ENCODE measurements around the gene L2HGDH. TPM values are rescaled to one million over a fixed set of nuclear protein-coding genes. Genes with fewer than 3 reads are reported as not detected.

The L2HGDH gene
- total and polyA plus RNA-seq, 10 of the 15 experiments (the other 5 are each of a cell fraction or from before 2014, with no cell fraction given), result 2.6 to 18.3 (median 13.5) TPM

GRCh38 chr14:50233951-50234250 lies 78.1 kb downstream of the L2HGDH start:
- no peak for ATAC-seq
- WGBS (ENCODE audit: insufficient coverage, insufficient replicate concordance, low lambda C conversion rate, missing lambda C conversion rate), result 25% methylated on average over 4 of the region's 4 CpGs

More at GRCh38 chr14:50233951-50234250, 78.1 kb downstream of the L2HGDH start:
- Histone ChIP-seq H3K4me2 (ENCODE audit: control insufficient read depth, insufficient read depth) (no peak overlapping the region), H3K79me2 (ENCODE audit: control insufficient read depth, insufficient read depth, low read length) (peaks cover 18% of the 10 kb centered on the region), H3K9me3 (replicated peaks; ENCODE audit: control insufficient read depth, insufficient read depth, low read length) (peaks cover 4% of the 10 kb centered on the region; the same call in 1 of the 3 replicates), H3K36me3 (ENCODE audit: control insufficient read depth in 2 of 2, insufficient read depth in 2 of 2, low read length in 1 of 2) (no peaks in the 10 kb centered on the region), H3K4me3 (no peak overlapping the region), H3K4me1 (ENCODE audit: control insufficient read depth, insufficient read depth, low read length) (peaks cover 8% of the 10 kb centered on the region), H3K27me3 (replicated peaks in 1 of 2; ENCODE audit: control insufficient read depth in 2 of 2, insufficient read depth in 2 of 2, low read length in 1 of 2) (no peaks in the 10 kb centered on the region), H4K20me1 (ENCODE audit: control insufficient read depth, insufficient read depth) (no peaks in the 10 kb centered on the region), H3K9ac (ENCODE audit: control insufficient read depth, insufficient read depth, low read length) (no peak overlapping the region), H2AFZ (ENCODE audit: control insufficient read depth, low read depth, low read length) (no peak overlapping the region), H3K27ac (ENCODE audit: control insufficient read depth, insufficient read depth) (no peak overlapping the region)
- ChIA-PET SMC1A (ENCODE audit: uncharacterized antibody, unreplicated experiment) (interaction anchor here (1.3 kb wide), 1 partner anchor 77 kb away, joined by 3 read pairs; no protein-coding TSS in a partner anchor), RAD21 (ENCODE audit: unreplicated experiment) (no interaction called here), CTCF (no interaction called here), POLR2A (interaction anchor here (1.1 kb wide), 1 partner anchor 82 kb away, joined by 3 read pairs; no protein-coding TSS in a partner anchor)
- DNase-seq (ENCODE audit: low read depth, low spot score) (no peak), FAIRE-seq (no peak)
- intact Hi-C loops (cut with micrococcal nuclease; ENCODE audit: unreplicated experiment), result loop anchor here (5.0 kb wide), 4 partner anchors 117 to 588 kb away; partner anchors contain the start of genes MAP4K5 and VCPKMT
- peak; percentile 65; the same call in 1 of the 2 replicates for TF ChIP-seq RUNX3 (IDR thresholded peaks at IDR 0.05; ENCODE audit: low read length)
- no peak for TF ChIP-seq HSF1 (IDR thresholded peaks at IDR 0.05; ENCODE audit: low read depth, low read length)
- no peak for TF ChIP-seq ETV6 (conservative IDR thresholded peaks at IDR 0.05 in 1 of 2, IDR thresholded peaks at IDR 0.05 in 1 of 2; ENCODE audit: borderline replicate concordance in 1 of 2, low read depth in 1 of 2)
- peak; percentile 39; the same call in 1 of the 2 replicates for TF ChIP-seq NFIC (IDR thresholded peaks at IDR 0.05; ENCODE audit: low read depth, low read length)
- no peak for TF ChIP-seq IKZF2 (IDR thresholded peaks at IDR 0.05)
- peak; percentile 90 for TF ChIP-seq JUNB (IDR thresholded peaks at IDR 0.05)
- in situ Hi-C loops (cut with MboI), result no loop called here
- BruUV-seq (replicated peaks), result no TSS peak
